Ectodermal cell (in vitro differentiated cells): ENCODE measurements around the gene RAB7B.

Experiments
- H3K27ac ChIP-seq: 2 replicates; pipeline ENCODE4 v1.7.0; 2013; ENCODE audit warnings: mild to moderate bottlenecking, low read depth, low read length; ENCODE audit not compliant: insufficient read depth, poor library complexity, severe bottlenecking
- H3K27me3 ChIP-seq: 2 replicates; pipeline ENCODE4 v1.7.0; 2013; ENCODE audit warnings: mild to moderate bottlenecking, low read length; ENCODE audit not compliant: insufficient read depth, control insufficient read depth, poor library complexity, severe bottlenecking
- H3K36me3 ChIP-seq: one replicate; pipeline ENCODE4 v1.7.0; 2013; ENCODE audit warnings: low read length; ENCODE audit not compliant: control insufficient read depth, insufficient read depth
- H3K4me1 ChIP-seq: one replicate; pipeline ENCODE4 v1.7.0; 2013; ENCODE audit warnings: low read length; ENCODE audit not compliant: control insufficient read depth, insufficient read depth
- H3K4me3 ChIP-seq: 2 replicates; pipeline ENCODE4 v1.7.0; 2013; ENCODE audit warnings: low read depth, low read length, control low read depth; ENCODE audit not compliant: insufficient read depth
- H3K9me3 ChIP-seq: 2 replicates; pipeline ENCODE4 v1.7.0; 2013; ENCODE audit warnings: mild to moderate bottlenecking, low read length, moderate library complexity; ENCODE audit not compliant: control insufficient read depth
- WGBS, 2 experiments: methylation state at CpG; one replicate each; pipeline ENCODE4 v1.1.7; 2013; ENCODE audit warnings: missing lambda C conversion rate in 2 of 2; 5-methylcytosine and 5-hydroxymethylcytosine counted together

The RAB7B gene

DNA sequence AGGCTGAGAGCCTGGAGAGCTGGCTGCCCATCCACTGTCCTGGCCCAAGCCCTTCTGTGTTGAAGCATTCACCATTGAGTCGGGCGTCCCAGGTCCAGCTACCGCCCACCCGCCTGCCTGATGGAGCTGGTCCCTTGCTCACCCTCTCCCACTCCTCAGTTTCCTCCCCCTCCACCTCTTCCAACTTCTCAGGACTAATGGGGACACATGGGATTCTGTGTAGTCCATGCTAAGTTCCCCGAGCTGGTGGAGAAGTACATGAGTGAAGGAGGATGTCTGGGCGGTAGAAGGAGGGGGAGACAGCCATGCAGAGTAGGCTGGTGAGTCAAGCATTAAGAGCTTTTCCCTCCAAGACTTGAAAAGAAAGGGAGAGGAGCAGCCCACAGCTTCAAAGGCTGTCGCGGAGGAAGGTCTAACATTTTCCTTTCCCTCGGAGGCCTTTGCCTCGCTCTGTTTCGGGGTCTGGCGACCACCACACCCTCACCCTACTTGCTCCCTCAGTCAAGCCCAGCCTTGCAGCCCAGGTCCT lies 60.5 kb downstream of the RAB7B start:
- Histone ChIP-seq H3K4me1 (peaks cover 32% of the 10 kb centered on the region), H3K36me3 (no peaks in the 10 kb centered on the region), H3K27ac (no peak overlapping the region), H3K9me3 (no peaks in the 10 kb centered on the region), H3K4me3 (no peak overlapping the region), H3K27me3 (no peaks in the 10 kb centered on the region)
- 87 to 94% methylated on average over 12 of the region's 12 CpGs for WGBS, 2 experiments

DNA sequence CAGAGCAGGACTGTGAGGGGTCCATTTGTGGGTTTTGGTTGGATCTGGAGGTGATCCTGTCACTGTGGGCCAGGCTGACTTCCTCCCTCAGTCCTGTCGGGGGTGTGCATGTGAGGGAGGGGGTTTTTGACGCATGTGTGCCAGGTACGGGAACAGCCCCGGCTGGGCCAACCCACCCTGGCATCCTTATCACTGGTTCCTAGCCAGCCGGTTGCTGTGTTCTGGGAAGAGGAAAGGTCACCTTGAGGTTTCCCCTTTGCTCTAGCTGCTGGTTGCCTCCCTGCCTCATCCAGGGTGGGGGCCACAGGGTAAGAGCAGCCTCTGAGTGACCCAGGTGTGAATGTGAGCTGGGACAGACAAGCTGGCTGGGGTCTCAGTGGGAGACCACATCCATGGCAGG lies 62.5 kb downstream of the RAB7B start:
- Histone ChIP-seq H3K4me1 (peaks cover 32% of the 10 kb centered on the region), H3K27ac (no peak overlapping the region), H3K9me3 (no peaks in the 10 kb centered on the region), H3K27me3 (no peaks in the 10 kb centered on the region), H3K36me3 (no peaks in the 10 kb centered on the region), H3K4me3 (no peak overlapping the region)
- 90 to 95% methylated on average over 5 of the region's 5 CpGs for WGBS, 2 experiments

DNA sequence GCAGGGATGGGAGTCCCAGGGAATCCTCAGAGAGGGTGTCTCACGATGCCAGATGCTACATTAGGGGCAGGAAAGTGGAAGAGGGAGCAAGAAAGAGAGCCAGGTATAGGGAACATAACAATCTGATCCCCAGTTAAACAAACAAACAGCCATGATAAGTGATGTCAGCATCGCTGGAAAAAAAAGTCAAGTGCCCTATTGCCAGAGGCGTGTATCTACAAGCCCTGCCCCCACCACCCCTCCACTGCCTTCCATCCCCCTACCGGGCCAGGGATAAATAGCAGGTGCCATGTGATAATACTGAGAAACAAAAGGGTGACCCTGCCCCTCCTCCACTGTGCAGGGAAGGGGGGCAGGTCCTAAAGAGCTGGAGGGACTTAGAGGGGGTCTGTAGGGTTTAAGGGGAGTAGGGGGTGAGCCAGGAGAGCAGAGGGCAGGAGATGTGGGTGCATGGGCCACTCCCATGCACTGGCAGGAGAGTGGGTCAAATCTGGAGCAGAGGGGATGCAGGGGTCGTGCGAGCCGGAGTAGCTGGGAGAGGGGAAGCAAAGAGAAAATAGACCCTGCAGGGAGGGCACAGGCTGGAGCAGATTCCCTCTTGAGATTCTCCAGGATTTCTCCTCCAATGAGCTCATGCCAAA lies 63.4 kb downstream of the RAB7B start:
- no peak overlapping the region for H3K27ac ChIP-seq
- peaks cover 32% of the 10 kb centered on the region for H3K4me1 ChIP-seq
- WGBS, 2 experiments: 46 to 52% methylated on average over 7 of the region's 7 CpGs
- no peaks in the 10 kb centered on the region for H3K9me3 ChIP-seq
- H3K36me3 ChIP-seq: no peaks in the 10 kb centered on the region
- no peaks in the 10 kb centered on the region for H3K27me3 ChIP-seq
- no peak overlapping the region for H3K4me3 ChIP-seq

DNA sequence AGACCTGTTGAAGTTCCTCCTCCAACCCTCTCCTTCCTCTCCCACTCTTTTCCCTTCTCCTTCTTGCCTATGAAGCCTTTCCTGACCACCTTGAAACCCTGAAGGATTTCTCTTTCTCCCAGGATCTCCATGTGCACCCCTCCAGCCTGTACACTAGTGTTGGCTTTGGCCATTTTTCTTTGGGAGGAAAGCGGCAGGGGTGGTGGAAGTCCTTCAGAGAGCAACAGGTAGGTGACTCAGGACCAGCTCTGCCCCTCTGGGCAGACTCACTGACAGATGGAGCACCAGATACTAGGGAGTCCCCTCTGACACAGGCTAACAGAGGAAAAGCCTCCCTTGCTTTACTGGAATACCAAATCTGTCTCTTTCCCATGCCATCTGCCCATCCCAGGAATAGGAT lies 64.5 kb downstream of the RAB7B start:
- Histone ChIP-seq H3K36me3 (no peaks in the 10 kb centered on the region), H3K4me1 (peaks cover 34% of the 10 kb centered on the region), H3K27ac (no peak overlapping the region), H3K4me3 (no peak overlapping the region), H3K9me3 (no peaks in the 10 kb centered on the region), H3K27me3 (no peaks in the 10 kb centered on the region)
- 92 to 100% methylated on average over 1 of the region's 1 CpG for WGBS, 2 experiments

DNA sequence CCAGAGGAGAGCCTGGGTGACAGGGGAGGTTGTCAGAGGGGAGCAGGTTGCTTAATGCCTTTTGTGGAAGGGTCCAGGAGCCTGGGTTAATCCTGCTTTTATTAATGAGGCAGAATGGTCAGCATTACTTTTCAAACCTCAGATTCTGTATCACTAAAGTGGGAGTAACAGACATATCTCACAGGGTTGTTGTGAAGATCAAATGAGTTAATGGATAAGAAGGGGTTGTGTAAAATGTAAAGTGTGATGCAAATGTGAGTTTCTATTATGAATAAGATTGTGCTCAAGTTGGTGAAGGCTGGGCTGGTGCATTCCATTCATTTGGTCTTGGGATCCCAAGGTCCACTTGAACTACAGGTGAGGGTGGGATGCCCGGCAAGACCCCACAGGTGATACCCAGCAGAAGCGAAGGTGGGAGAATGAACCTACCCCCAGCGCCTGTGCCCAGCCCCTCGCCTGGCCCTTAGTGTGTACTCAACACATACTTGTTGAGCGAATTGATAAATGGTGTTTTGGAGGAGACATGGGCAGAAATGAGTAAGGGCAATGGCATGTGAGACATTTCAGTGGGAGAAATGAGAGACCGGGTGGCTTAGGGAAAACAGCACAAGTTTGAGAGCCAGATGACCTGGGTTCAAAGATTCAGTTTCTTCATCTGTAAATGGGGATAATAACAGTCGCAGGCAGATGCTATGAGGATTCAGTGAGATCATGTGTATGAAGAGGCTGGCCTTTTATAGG lies 66.2 kb downstream of the RAB7B start:
- Histone ChIP-seq H3K4me1 (peaks cover 30% of the 10 kb centered on the region), H3K9me3 (no peaks in the 10 kb centered on the region), H3K27me3 (no peaks in the 10 kb centered on the region), H3K36me3 (no peaks in the 10 kb centered on the region), H3K27ac (no peak overlapping the region), H3K4me3 (no peak overlapping the region)
- 91 to 93% methylated on average over 7 of the region's 7 CpGs for WGBS, 2 experiments

DNA sequence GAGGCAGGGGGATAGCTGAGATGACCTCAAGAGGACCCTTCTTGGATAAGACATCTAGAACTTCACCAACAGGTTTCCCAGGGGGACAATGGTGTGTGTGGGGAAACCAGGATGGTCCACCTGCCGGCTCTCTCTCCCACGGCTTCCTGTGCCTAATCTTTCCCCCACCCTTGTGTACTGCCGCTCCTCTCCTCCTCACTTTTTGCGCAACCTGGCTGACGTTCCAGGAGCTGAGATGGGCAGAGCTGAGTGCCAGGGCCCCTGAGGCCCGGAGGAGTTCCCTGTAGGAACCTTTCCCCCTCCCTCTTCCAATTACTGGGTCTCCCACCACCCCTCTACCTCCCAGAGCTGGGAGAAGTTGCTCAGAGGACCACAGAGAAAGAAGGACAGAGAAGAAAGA lies 66.9 kb downstream of the RAB7B start:
- no peaks in the 10 kb centered on the region for H3K27me3 ChIP-seq
- H3K4me1 ChIP-seq: peaks cover 30% of the 10 kb centered on the region
- H3K36me3 ChIP-seq: no peaks in the 10 kb centered on the region
- no peak overlapping the region for H3K4me3 ChIP-seq
- 93 to 97% methylated on average over 6 of the region's 6 CpGs for WGBS, 2 experiments
- no peaks in the 10 kb centered on the region for H3K9me3 ChIP-seq
- H3K27ac ChIP-seq: no peak overlapping the region

DNA sequence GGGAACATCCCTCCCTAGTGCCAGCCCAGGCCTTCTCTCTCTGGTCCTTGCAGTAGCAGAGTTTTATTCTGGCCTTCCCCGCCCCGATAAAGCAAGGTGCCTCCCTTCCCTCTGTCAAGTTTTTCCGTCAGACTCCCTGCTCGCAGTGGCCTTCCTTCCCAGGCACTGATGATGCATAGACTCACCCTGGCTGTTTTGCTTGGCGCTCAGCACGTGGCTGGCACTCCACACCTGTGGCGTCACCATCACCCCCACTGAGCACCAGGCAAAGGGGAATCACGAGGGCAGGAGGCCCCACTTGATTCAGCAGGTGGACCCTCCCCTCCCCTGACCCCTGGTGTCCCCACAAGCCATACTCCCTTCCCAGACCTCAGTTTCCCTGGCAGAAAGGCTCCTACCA lies 67.3 kb downstream of the RAB7B start:
- peaks cover 28% of the 10 kb centered on the region for H3K4me1 ChIP-seq
- no peaks in the 10 kb centered on the region for H3K27me3 ChIP-seq
- 90 to 92% methylated on average over 8 of the region's 8 CpGs for WGBS, 2 experiments
- H3K36me3 ChIP-seq: no peaks in the 10 kb centered on the region
- no peaks in the 10 kb centered on the region for H3K9me3 ChIP-seq
- no peak overlapping the region for H3K4me3 ChIP-seq
- no peak overlapping the region for H3K27ac ChIP-seq

DNA sequence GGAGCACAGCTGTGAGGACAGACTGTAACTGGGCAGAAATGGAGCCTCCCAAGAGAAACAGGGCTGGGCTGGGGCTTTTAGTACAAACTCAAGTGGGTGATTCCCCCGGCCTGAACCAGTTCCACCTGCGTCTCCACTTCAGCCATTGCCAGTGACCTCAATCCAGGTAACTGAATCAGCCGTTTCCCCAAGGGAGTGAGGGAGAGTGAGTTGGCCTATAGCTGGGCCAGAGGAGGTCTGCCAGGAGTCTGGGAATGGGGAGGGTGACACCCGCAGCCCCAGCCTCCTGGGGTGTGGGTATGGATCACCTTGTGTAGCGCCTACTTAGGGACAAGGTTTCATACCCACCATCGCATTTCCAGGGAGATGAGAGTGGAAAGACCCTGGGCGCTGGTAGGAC lies 68.4 kb downstream of the RAB7B start:
- H3K36me3 ChIP-seq: no peaks in the 10 kb centered on the region
- H3K27ac ChIP-seq: no peak overlapping the region
- H3K9me3 ChIP-seq: no peaks in the 10 kb centered on the region
- WGBS, 2 experiments: 97% methylated on average over 7 of the region's 7 CpGs
- H3K4me1 ChIP-seq: peaks cover 18% of the 10 kb centered on the region
- no peaks in the 10 kb centered on the region for H3K27me3 ChIP-seq
- no peak overlapping the region for H3K4me3 ChIP-seq

DNA sequence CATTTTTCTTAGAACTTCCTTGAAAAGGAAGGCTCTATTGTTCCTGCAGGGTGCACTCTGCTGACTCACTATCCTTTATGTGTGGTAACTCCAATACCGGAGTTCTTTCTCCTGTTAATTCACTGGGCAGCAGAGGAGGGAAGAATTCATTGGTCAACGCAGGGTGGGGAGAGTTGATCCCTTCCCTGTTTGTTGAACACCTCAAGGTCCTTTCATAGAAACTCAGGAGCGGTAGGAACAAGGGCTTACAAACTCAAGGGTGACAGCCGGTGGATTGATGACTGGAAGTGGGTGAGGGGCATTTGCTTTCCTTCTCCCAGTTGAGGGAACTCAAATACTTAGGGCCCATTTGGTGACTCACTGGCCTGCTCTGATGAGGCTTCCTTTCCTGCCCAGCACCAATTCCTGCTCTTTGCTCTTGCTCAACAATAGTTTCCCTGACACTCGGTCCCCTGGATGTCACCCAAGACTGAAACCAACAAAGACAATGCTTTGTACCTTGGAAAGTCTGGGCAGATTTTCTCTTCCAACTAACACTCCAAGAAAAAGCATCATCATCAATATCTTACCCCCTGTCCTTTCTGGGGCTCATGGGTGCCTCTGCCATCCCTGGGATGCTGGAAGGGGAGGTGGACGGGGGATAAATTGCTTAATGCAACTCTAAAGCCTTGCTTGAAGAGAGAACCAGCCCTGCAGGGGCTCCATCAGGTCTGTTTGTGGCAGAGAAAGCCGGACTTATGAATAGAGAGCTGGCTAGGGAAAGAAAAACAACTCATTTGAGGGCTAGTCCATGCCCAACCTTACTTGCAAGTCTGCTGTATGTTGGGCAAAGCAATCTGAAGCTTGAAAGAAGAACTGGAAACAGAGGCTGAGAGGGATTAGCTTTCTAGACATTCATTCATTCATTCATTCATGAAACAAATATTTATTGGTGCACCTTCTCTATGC lies 69.2 kb downstream of the RAB7B start:
- Histone ChIP-seq H3K27me3 (no peaks in the 10 kb centered on the region), H3K9me3 (no peaks in the 10 kb centered on the region), H3K4me3 (no peak overlapping the region), H3K36me3 (no peaks in the 10 kb centered on the region), H3K27ac (no peak overlapping the region), H3K4me1 (peaks cover 11% of the 10 kb centered on the region)
- WGBS, 2 experiments: 57 to 60% methylated on average over 7 of the region's 7 CpGs

DNA sequence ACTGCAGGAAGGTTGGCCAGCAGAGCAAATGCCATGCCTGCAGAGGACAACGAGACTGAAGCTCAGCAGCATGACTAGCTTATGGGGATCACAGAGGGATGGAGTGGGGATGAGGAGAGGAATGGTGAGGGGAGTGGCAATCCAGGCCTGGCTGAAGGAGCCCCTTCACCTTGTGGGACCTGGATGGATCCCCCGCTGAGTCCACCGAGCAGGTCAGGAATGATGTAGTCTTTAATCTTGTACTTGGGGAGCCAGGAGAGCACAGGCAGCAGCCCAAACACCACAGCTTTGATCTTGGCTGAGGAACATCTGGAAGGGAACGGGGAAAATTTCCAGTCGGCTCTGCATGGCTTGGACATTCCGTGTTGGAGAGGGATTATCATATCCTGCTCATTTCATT lies 70.4 kb downstream of the RAB7B start:
- no peaks in the 10 kb centered on the region for H3K27me3 ChIP-seq
- WGBS, 2 experiments: 94 to 96% methylated on average over 6 of the region's 6 CpGs
- no peaks in the 10 kb centered on the region for H3K36me3 ChIP-seq
- no peak overlapping the region for H3K4me3 ChIP-seq
- no peaks in the 10 kb centered on the region for H3K9me3 ChIP-seq
- no peak overlapping the region for H3K27ac ChIP-seq
- H3K4me1 ChIP-seq: peaks cover 11% of the 10 kb centered on the region
